HuH-7 (cell line): ENCODE results near the gene ANKRD44.

Source experiments
- DNase-seq: peaks from one replicate; pipeline ENCODE4 v3.0.0; 2011; ENCODE audit warnings: low spot score

ANKRD44 gene

GRCh38 chr2:197237291-197238042, 73.1 kb downstream of the ANKRD44 start:
- no peak for DNase-seq

GRCh38 chr2:197236816-197237215, 73.8 kb downstream of the ANKRD44 start:
- no peak for DNase-seq

- no peak for DNase-seq
These were observed 74.4 kb downstream of the ANKRD44 start for GRCh38 chr2:197236159-197236558.

DNA sequence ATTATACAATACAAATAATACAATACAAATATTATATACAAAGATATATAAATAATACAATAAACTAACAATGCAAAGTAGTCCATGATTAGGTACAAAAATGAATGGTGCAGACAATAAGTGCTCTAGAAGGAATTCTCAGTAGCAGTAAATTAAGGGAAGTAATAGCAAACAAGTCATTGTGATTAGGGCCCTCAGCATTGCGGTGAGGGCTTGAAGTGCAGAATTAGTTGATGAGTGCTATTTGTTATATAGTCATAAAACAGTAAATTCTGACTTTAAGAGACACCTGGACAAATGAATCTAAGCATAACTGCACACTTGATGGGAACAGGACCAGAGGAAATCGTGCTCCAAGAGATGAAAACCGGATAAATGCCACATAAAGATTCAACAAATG, 74.9 kb downstream of the ANKRD44 start:
- no peak for DNase-seq

DNA sequence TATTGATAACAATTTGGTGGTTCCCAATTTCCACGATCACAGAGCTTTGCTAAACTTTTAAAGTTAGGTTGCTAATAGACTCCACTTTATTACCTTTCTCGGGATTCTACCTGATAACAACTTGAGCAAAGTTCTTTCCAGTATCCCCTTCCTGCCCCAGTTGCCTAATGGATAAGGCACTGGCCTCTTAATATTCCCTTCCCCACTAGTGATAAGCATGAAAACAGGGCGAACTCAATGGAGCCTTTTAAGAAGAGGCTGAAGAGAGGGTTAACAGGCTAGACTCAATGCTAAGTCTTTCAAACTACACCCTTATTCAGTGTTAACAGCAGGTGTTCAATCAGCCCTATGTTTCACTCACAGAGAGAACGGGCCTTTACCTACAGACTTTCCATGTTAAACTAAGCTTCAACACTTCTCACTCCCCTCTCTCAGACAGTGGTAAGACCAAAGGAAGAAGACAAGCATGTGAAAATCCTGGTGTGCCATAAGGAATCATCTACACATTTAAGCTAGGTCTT, 75.8 kb downstream of the ANKRD44 start:
- DNase-seq, result no peak

DNA sequence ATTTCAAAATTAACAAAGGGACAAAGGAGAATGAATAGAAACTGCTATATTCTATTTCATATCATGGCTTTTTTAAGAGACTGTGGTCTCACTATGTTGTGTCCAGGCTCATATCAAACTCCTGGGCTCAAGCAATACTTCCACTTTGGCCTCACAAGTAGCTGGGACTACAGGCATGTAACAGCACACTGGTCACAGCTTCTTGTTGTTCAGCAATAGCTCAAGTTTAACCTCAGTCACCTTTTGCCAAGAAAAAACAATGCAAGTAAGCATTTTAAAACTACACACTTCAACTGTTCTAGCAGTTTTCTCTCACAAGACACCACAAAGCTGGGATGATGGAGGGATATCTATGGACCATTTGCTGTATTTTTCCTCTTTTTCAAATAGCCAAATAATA, 77.1 kb downstream of the ANKRD44 start:
- DNase-seq, result no peak

DNA sequence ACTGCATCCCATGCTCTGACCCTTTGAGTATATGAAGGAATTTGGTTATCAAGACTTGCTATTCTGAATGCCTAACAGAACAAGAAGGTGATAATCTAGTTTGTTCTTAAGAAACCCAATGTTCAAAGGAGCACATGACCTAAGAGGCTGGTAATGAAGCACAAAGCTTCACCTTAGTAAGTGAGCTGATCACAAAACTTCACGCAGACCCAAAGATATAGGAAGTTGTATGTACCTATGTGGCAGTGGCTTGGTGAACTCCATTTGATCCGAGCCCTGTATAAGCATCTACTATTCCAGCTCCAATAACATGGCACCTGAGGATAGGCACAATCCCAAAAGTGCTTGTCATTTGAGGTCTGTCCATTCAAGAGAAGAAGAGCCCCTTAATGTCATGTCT, 78.6 kb downstream of the ANKRD44 start:
- no peak for DNase-seq

GRCh38 chr2:197229509-197230443, 80.8 kb downstream of the ANKRD44 start:
- DNase-seq, result no peak

DNA sequence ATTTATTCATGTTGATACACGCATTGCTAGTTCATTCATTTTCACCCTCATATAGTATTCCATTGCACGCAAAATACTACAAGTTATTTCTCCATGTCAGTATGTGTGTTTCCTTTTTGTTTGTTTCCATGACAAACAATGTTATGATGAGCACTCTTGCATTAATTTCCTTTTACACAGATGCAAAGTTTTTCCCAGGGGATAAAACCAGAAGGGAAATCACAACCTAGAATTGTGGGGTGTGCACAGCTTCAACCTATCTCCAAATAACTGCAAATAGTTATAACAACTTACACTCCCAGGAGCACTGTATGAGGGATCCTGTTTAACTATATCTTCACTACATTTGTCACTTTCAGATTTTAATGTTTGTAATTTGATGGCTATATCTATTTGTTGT, 87.1 kb downstream of the ANKRD44 start:
- no peak for DNase-seq

- DNase-seq, result no peak
These were observed 90.9 kb downstream of the ANKRD44 start for GRCh38 chr2:197219636-197220035.

- DNase-seq, result no peak
These were observed 93.0 kb downstream of the ANKRD44 start for GRCh38 chr2:197217541-197217940.

DNA sequence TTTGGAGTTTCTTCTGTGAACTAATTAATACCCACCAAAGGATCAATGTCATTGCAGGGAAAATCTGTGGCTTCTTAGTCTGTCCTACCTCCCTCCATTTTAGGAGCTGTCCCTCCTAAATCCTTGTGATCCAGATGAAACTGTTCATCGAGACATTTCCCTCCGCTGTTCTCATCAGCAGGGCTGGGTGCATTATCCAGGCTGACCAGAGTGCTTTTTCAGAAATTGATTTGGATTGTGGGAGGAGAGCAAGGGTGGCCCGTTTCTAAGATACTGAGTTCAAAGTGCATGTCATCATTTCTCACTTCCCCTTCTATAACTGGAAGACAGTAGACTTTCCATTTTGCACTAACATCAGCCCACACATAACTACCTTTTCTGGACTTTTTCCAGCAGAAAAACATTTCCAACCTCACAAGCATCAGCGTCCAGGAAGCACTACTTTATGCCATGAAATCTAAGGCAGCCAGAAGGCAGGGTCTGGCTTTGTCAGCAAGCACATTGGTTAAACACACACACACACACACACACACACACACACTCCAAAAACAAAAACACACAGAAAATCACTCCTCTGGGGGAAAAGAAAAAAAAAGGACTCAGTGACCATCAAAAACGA, 94.1 kb downstream of the ANKRD44 start:
- no peak for DNase-seq

DNA sequence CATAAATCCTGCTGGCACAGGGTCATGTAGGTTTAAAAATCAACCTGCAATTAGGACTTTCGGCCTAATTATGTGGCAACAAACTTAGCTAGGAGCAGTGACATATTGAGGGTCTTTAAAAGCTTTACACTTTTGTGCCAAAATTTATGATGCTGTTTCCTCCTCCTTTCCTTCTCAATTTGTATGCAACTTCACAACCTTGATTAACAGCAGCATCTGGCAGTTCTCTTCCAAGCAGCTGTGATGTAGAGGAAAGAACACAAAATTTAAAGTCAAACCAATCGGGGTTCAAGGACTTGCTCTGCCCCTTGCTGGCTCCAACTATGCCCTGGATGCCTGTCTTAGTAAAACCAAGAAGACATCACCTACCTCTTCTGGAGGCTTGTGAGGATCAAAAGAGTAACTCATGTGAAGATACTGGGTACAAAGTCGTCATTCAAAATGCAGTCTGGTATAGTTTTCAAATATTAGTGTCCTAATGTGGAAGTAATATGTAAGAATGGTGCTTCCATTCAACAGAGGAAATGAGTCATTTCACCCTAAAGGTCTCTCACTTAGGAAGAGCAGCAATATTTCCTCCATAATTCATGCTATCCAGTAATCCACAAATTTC, 94.7 kb downstream of the ANKRD44 start:
- no peak for DNase-seq

DNA sequence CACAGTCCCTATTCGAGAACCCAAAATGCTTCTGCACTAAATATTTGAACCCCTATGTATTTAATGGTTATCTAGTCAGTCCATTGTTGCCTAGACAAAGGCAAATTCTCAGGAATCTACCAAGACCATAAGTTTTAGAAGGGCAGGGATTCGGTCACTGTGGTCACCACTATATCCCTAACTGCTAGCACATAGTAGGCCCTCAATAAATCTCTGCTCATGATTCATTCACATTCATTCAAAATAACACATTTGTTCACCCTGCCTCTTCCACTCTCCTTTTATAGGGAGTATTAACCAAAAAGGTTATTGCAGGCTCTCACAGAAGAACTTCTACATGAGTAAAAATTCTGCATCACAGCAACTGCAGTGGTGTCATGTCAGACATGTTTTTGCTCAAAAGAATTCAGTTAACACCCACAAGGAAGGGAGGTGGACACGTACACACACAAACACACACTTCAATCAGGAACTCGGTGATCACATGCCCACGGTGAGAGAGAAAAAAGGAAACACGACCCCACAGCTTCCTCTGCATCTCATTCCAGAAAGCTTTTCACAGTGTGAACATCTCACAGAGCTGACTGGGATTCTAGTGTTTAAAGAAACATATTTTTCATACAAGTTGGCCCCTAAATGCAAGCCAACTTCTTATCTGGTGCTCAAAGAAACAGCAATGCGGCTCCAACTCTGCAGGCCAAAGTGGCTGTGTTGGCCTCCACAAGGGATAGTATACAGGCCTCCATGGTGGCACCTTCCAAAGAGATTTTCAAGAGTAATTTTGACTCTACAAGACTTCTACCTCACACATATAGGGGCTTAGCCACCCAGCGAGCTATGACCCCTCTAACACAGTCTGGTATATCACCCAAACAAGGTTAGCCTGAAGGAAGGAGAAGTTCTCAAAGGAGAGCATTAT, 98.0 kb downstream of the ANKRD44 start:
- no peak for DNase-seq

GRCh38 chr2:197211881-197212342, 98.7 kb downstream of the ANKRD44 start:
- DNase-seq, result no peak

- DNase-seq, result no peak
These were observed 100.2 kb downstream of the ANKRD44 start for GRCh38 chr2:197210430-197210829.

DNA sequence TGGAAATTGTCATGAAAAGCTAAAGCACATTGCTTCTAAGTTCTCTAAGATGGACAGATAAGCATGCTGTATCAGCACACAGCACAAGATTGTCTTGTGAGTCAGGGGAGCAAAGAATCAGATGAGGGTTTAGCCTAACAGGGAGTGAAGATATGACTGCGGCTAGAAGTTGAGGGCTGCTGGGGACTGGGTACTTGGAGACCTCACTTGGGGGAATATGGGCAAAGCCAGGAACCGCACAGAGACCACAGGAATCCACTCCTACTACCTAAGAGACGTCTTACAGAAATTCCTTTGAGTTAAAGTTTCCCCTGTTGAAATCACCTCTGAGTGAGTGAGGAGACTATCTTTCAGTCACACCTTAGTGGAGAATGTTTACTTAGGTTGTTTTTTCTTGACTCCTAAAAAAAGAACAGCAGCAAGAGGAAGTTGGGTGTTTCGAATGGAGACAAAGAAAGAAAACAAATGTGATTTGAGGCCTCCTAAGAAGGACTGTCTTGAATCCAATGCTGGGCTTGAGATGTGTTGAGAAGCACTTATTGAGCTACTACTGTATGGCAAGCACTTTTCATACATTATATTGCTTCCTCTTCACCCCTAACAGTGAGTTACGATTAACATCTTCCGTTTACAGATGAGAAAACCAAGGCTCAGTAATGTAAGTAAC, 100.7 kb downstream of the ANKRD44 start:
- no peak for DNase-seq

- no peak for DNase-seq
These were observed 101.3 kb downstream of the ANKRD44 start for GRCh38 chr2:197209246-197209645.

DNA sequence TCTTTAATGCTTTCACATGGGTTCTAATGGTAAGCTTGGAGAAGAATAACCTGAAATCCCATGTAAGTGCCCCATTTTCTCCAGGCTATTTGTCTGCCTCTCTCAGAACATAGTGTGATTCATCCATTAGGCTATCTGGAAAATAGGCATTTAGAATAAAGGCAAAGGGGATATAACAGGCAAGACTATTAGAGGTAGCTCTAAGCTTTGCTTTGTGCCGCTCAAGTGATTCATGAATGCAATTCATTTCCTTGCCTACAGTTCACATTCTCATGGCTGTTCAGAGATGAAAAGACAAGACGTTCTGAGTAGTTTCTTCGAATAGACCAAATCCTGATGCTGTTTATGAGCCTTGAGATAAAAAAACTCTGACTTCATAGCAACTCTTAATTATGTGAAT, 101.7 kb downstream of the ANKRD44 start:
- DNase-seq, result no peak

- no peak for DNase-seq
These were observed 102.6 kb downstream of the ANKRD44 start for GRCh38 chr2:197208024-197208423.
